NB4 (cell line): ENCODE results near the gene COL4A1.
"Not testable (repeated sequence)": the region's sequence is repeated elsewhere in the genome, so short reads cannot be mapped to it uniquely, and the experiment has no call there.

Experiments
- DNase-seq: peaks from one replicate; pipeline ENCODE4 v3.0.0; 2010; ENCODE audit warnings: low read depth
- H3K4me3 ChIP-seq: one replicate; pipeline ENCODE4 v1.5.1; 2011; ENCODE audit warnings: mild to moderate bottlenecking, low read depth, low read length, moderate library complexity
- CTCF ChIP-seq: IDR thresholded peaks from one replicate; pipeline ENCODE4 v1.5.1; 2012; ENCODE audit warnings: low read depth, low read length
- MYC ChIP-seq: IDR thresholded peaks from 2 replicates; pipeline ENCODE4 v1.6.1; 2011; ENCODE audit warnings: low read depth, low read length
- POLR2A ChIP-seq: IDR thresholded peaks from 2 replicates; pipeline ENCODE4 v1.6.1; 2011; ENCODE audit warnings: mild to moderate bottlenecking; ENCODE audit not compliant: insufficient read length; ENCODE audit errors: extremely low read depth
- TF ChIP-seq, protein P1 (sequence below): IDR thresholded peaks from 2 replicates; pipeline ENCODE4 v1.6.1; 2011; ENCODE audit warnings: low read depth, low read length

Gene COL4A1

DNA sequence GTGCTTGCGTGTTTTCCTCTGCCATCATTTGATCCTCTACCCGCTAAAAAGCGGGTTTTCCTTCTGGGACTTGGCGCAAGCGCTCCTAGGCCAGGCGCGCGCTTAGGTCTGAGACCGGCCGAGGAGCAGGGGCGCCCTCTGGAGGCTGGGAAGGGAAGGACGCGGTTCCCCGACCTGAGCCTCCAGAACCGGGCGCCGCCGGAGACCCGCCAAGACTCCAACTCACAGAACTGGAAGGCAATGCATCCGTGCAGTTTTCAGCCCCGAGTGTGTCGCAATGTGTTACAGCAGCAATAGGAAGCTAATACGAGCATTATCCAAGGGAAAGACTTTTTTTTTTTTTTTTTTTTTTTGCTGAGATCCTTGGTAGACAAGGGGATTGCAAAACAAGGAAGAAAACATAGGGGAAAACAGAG lies 190.9 kb downstream of the COL4A1 start:
- H3K4me3 ChIP-seq = no peak overlapping the region
- TF ChIP-seq CTCF (peak; percentile 57), MYC (no peak)
- peak; percentile 62 for DNase-seq

GRCh38 chr13:110115591-110115990 lies 191.4 kb downstream of the COL4A1 start:
- no peak for DNase-seq
- no peak overlapping the region for H3K4me3 ChIP-seq
- TF ChIP-seq POLR2A = no peak
- TF ChIP-seq CTCF = no peak

- TF ChIP-seq POLR2A (no peak), MYC (no peak), CTCF (no peak)
- TF ChIP-seq, protein P1, sequence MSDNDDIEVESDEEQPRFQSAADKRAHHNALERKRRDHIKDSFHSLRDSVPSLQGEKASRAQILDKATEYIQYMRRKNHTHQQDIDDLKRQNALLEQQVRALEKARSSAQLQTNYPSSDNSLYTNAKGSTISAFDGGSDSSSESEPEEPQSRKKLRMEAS = no peak
- no peak overlapping the region for H3K4me3 ChIP-seq
- DNase-seq = no peak
These were observed 192.6 kb downstream of the COL4A1 start for GRCh38 chr13:110114316-110114715.

DNA sequence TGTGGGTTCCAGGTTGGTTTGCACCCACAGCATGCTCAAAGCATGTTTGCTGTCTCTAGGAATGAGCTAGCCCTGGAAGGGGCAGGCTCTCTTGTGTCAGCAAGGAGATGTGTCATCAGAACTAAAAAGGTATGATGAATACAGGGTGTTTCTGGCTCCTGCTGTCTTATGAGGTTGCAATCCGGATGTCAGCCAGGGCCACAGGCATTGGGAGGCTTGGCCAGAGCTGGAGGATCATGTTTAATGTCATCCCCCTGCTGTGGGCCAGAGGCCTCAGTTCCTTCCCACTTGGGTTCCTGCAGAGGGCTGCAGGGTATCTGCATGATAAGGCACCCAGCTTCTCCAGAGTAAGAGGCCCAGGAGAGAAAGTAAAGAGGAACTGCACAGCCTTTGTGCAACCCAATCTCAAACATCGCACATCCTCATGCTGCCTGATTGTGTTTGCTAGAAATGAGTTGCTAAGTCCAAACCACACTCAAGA lies 193.6 kb downstream of the COL4A1 start:
- no peak overlapping the region for H3K4me3 ChIP-seq
- no peak for TF ChIP-seq POLR2A
- TF ChIP-seq CTCF = no peak
- TF ChIP-seq, protein P1 = peak; percentile 58; the same call in 1 of the 2 replicates
- peak; percentile 58; the same call in 1 of the 2 replicates for TF ChIP-seq MYC
- peak; percentile 100 for DNase-seq

DNA sequence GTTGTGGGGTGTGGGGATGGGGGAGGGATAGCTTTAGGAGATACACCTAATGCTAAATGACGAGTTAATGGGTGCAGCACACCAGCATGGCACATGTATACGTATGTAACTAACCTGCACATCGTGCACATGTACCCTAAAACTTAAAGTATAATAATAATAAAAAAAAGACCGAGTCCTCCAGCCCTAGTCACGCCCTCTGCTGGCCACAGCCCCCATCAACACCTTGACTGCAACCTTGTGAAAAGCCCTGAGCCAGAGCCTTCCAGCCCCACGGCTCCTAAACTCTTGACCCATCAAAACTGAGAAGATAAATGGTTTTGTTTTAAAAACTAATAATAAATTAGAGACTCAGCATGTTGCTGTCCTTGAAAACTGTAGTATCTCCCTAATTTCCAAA lies 194.6 kb downstream of the COL4A1 start:
- peak; percentile 55 for TF ChIP-seq CTCF
- not testable (repeated sequence) for H3K4me3 ChIP-seq
- peak; percentile 64 for DNase-seq

GRCh38 chr13:110110783-110111182 lies 196.2 kb downstream of the COL4A1 start:
- no peak for DNase-seq
- no peak for TF ChIP-seq CTCF
- no peak for TF ChIP-seq POLR2A
- no peak overlapping the region for H3K4me3 ChIP-seq
